GDM1 (cell line): ENCODE measurements around the gene FRMD4A.
"Not testable (repeated sequence)": the region's sequence is repeated elsewhere in the genome, so short reads cannot be mapped to it uniquely, and the experiment has no call there.

Source experiments
- DNase-seq: peaks from one replicate; lab custom pipeline; 2025; lab: John Stamatoyannopoulos, UW

Gene FRMD4A

DNA sequence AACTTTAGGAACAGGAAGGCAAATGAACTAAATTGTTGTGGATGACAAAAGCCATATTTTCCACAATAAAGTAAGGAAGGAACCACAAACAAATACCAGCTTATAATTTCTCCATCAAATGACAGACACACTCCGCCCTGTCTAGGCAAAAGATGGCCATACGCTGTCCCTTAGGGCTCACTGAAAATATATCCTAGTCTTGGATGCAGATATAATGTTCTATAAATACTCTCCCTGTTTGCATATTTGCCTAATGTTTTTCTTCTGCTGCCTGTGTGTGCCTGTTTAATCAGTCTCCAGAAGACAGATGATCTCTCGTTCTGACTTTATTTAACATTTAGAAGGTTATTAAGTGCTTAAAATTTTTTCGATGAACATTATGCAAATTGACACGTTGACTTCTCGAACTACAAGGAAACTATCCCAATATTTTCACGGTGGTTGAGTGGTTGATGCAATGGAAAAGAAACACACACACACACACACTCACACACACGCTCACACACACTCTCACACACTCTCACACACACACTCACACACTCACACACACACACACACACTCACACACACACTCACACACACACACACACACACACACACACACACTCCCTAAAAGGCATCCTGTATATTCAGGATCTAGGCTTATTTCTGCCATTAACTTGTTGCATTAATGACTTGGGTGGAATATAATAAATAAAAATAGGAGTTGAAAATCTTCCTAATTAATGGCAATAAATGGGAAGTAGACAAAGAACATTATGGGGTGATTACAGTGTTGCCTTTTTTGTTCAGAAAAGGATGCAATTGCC, 446.9 kb downstream of the FRMD4A start:
- DNase-seq, result no peak

- peak; percentile 28 for DNase-seq
These were observed 448.5 kb downstream of the FRMD4A start for GRCh38 chr10:13882119-13882711.

- DNase-seq, result no peak
These were observed 450.0 kb downstream of the FRMD4A start for GRCh38 chr10:13880760-13881159.

- no peak for DNase-seq
These were observed 453.4 kb downstream of the FRMD4A start for GRCh38 chr10:13877154-13877909.

- DNase-seq, result no peak
These were observed 457.5 kb downstream of the FRMD4A start for GRCh38 chr10:13873196-13873595.

DNA sequence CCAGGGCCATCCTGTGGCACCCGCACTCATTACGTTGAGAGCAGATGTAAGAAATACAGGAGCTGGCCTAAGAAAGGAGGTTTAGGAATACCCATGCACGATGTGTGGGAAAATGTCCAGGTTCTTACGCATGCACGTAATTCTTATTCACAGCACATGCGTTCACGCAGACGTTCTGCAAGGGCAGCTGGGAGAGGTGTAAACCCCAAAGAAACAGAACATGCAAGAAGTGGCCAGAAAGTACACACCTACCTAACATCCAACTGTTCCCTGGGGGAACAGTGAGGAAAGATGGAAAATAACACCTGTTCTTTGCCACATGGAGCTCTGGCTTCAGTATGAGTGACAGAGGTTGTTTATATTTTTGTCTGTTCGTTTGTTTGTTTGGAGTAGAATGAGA, 458.3 kb downstream of the FRMD4A start:
- no peak for DNase-seq

DNA sequence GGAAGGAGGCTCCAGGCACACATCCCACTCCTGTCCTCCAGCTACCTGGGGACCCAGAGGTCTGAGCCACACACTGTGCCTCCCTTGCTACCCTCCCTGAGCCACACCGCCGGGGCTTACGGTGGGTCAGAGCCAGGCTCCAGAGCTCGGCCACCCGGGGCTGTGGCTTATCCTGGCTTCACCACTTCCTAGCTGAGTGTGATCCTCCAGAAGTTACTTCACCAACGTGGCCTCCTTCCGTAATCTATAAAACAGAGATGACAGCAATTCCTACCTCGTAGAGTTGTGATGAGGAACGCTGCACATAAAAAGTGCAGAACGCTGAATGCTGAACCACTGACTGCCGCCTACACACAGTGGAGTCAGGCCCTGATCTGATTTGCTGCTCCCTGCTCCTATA, 458.9 kb downstream of the FRMD4A start:
- no peak for DNase-seq

DNA sequence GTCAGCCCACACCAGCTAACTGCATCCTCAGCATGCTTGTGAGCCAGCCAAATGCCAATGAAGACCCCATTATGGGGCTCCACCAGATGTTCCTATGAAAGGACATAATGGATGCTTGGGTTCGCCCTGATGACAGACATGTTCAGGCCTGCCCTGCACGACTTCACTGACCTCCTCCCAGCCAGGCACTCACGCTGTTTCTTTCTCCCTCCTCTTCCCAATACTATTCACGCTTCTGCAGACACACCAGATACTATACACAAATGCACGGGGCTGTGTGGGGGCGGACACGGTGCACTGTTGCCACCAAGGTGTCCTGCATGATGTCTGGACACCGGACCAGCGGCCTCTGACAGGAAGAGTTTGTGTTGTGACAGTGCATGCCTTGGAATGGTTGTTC, 459.7 kb downstream of the FRMD4A start:
- DNase-seq, result no peak

- no peak for DNase-seq
These were observed 461.4 kb downstream of the FRMD4A start for GRCh38 chr10:13869295-13869664.

DNA sequence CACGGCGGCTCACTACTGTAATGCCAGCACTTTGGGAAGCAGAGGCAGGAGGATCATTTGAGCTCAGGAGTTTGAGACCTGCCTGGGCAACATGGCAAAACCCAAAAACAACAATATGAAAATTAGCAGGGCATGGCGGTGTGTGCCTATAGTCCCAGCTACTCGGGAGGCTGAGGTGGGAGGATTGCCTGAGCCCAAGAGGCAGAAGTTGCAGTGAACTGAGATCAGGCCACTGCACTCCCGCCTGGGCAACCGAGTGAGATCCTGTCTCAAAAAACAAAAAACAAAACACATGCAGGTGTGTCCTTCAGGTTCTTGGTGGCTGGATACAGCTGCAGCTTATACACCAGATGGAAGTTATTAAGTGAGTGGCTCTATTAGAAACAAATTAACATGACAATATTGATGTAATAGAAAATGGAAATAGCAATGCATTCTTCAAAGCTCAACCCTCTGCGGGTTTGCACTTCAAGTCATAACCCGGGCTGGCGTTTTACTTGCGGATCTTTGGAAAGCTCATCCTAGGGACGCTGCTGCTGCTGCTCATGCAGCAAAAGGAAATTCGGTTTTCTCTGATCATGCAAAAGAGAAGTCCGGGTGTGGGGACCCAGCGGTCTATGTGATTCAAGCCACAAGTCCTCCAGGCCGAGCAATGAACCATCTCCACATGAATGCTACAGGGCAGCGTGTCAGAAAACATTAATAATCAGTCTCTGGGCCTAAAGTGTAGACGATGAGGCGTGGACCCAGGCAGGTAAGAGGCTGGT, 462.0 kb downstream of the FRMD4A start:
- no peak for DNase-seq

DNA sequence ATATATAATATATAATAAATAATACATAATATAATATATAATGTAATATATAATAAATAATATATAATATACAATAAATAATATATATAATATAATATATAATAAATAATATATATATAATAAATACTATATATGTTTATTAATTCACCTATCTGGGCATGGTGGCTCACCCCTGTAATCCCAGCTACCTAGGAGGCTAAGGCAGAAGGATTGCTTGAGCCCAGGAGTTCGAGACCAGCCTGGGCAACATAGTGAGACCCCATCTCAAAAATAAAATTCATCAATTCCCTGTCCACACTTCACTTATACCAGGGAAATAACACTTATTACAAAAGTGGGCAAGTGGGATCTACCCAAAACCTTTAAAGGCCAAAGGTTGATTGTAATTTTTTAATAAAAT, 462.9 kb downstream of the FRMD4A start:
- DNase-seq, result no peak

GRCh38 chr10:13865758-13866491, 464.8 kb downstream of the FRMD4A start:
- no peak for DNase-seq

GRCh38 chr10:13865220-13865619, 465.5 kb downstream of the FRMD4A start:
- not testable (repeated sequence) for DNase-seq

- no peak for DNase-seq
These were observed 468.0 kb downstream of the FRMD4A start for GRCh38 chr10:13862546-13863233.

DNA sequence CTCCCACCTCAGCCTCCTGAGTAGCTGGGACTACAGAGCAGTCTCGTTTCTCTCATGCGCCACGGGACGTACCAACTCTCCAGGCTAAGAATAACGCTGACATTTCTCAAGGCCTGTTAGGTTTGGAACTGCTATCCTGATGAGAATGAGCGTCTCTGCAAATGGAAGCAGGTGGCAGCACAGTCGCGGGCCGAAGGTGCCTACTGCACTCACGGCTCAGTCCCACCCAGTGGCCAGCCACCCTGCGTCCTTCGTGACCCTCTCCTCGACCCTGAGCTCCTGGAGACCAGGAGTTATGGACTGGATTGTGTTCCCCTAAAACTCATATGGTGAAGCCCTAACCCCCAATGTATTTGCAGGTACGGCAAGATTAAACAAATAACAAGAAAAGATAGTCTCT, 469.8 kb downstream of the FRMD4A start:
- DNase-seq, result no peak

DNA sequence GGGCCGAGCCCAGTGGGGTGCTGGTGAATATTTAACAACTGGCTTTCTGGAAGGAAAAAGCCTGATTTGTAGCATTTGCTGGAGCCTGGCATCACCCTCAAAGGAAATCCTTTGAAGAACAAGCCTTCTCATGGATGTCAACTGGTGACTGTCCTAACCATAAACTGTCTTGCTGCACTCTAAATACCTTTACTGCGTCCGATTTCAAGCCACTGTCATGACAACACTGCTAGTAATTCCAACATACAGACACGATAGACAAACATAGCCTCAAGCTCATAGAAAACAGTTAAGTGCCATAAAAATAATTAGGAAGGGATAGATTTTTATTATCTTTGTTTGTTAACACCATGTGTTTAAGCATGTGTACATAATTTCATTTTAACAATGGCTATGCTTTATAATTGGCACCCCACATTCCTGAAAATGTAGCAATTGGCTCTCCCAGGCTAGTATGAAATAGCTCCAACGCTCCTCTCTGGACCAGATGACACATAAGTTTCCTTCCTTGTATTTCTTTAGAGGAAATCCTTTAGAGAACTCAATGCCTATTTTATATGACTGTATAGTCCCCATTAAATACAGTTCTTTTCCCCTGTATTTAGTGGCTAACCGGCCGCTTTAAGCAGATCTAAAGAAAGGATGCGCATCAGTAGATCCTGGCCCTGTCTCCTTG, 470.6 kb downstream of the FRMD4A start:
- DNase-seq, result no peak

GRCh38 chr10:13858709-13859108, 472.0 kb downstream of the FRMD4A start:
- no peak for DNase-seq

DNA sequence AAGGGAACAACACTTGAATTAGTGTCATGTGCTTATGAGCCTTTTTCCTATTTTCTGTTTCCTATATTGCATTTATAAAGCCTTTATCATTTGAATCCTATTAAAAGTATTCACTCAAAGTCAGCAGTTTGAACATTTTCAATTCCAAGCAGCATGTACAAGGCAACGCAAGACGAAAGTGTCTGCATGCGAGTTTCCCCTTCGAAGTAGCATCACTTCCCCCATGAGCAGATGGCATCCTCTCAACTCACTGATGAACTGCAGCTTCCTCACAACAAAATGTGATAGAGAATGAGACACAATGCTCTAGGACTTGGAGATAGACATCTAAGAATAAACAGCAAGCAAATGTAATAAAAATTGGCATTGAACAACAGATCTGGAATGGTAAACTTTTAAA, 473.3 kb downstream of the FRMD4A start:
- DNase-seq, result no peak

- no peak for DNase-seq
These were observed 476.9 kb downstream of the FRMD4A start for GRCh38 chr10:13853854-13854253.

DNA sequence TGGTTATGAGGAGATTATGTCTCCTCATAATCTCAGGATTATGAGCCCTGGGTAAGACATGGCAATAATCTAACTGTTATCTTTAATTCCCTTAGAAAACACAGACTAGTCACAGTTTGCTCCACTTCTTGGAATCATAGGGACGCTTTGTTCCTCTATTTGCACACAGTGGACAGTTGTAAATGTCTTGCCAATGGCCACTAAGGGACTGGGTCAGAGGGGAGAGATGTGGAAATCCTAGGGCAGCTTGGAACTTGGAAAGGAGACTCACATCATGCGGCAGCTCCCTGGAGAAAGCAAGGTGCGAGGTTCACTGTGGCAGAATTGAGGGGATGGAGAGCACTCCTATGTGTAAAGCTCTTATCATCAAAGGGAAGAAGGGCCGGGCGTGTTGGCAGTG, 477.9 kb downstream of the FRMD4A start:
- no peak for DNase-seq
